Measurements from ENCODE around the gene BTBD10. TPM values are rescaled to one million over a fixed set of nuclear protein-coding genes. Genes with fewer than 3 reads are reported as not detected.
A peak's percentile ranks its signal among the peaks of the same experiment; 100 is the strongest.

Gene BTBD10
- total RNA-seq, 4 donors from 2014 or later, result 33.4 to 59.8 (median 48.7) TPM

- H3K4me3 ChIP-seq, result no peak overlapping the region
- H3K4me1 ChIP-seq, result peaks cover 0 to 8% (median 3%) of the 10 kb centered on the region in 4 donors
- H3K9me3 ChIP-seq, result no peaks in the 10 kb centered on the region
- no peak for DNase-seq (ENCODE audit: extremely low spot score)
- TF ChIP-seq EP300 (IDR thresholded peaks at IDR 0.05), result no peak
- TF ChIP-seq CTCF (IDR thresholded peaks at IDR 0.05), result no peak
- TF ChIP-seq POLR2A (IDR thresholded peaks at IDR 0.05; ENCODE audit: low read depth), result no peak
- TF ChIP-seq POLR2AphosphoS5 (IDR thresholded peaks at IDR 0.05), result no peak
- intact Hi-C loops (cut with DNase I), result no loop called here
- WGBS, result 87% methylated on average over 3 of the region's 3 CpGs
- no peak overlapping the region for H3K27ac ChIP-seq (replicated peaks in 1 of 4)
- H3K27me3 ChIP-seq, result no peaks in the 10 kb centered on the region
- H3K36me3 ChIP-seq, result peaks cover 32 to 89% (median 81%) of the 10 kb centered on the region in 4 donors
Measured at GRCh38 chr11:13382751-13383150, 80.3 kb downstream of the BTBD10 start.

- peaks cover 44 to 89% (median 84%) of the 10 kb centered on the region in 4 donors for H3K36me3 ChIP-seq
- H3K4me1 ChIP-seq, result peaks cover 0 to 8% (median 3%) of the 10 kb centered on the region in 4 donors
- no peak overlapping the region for H3K4me3 ChIP-seq
- intact Hi-C loops (cut with DNase I), result no loop called here
- no peak for TF ChIP-seq POLR2AphosphoS5 (IDR thresholded peaks at IDR 0.05)
- H3K9me3 ChIP-seq, result no peaks in the 10 kb centered on the region
- DNase-seq (ENCODE audit: extremely low spot score), result no peak
- no peaks in the 10 kb centered on the region for H3K27me3 ChIP-seq
- H3K27ac ChIP-seq (replicated peaks in 1 of 4), result no peak overlapping the region
- WGBS, result 95% methylated on average over 2 of the region's 2 CpGs
Measured at GRCh38 chr11:13380731-13381130, 82.3 kb downstream of the BTBD10 start.

GRCh38 chr11:13378316-13378715 lies 84.7 kb downstream of the BTBD10 start:
- peaks cover 60 to 100% (median 99%) of the 10 kb centered on the region in 4 donors for H3K36me3 ChIP-seq
- no peak overlapping the region for H3K4me3 ChIP-seq
- DNase-seq (ENCODE audit: extremely low spot score), result no peak
- H3K4me1 ChIP-seq, result no peaks in the 10 kb centered on the region
- no peaks in the 10 kb centered on the region for H3K27me3 ChIP-seq
- H3K9me3 ChIP-seq, result no peaks in the 10 kb centered on the region
- intact Hi-C loops (cut with DNase I), result no loop called here
- TF ChIP-seq POLR2AphosphoS5 (IDR thresholded peaks at IDR 0.05), result no peak
- 92% methylated on average over 2 of the region's 2 CpGs for WGBS
- H3K27ac ChIP-seq (replicated peaks in 1 of 4), result no peak overlapping the region

- DNase-seq (ENCODE audit: extremely low spot score), result no peak
- H3K36me3 ChIP-seq, result peaks cover 68 to 100% (median 100%) of the 10 kb centered on the region in 4 donors
- H3K27ac ChIP-seq (replicated peaks in 1 of 4), result no peak overlapping the region
- intact Hi-C loops (cut with DNase I), result no loop called here
- H3K4me3 ChIP-seq, result no peak overlapping the region
- 88% methylated on average over 8 of the region's 8 CpGs for WGBS
- TF ChIP-seq POLR2AphosphoS5 (IDR thresholded peaks at IDR 0.05) (peak in 1 of 2 donors; percentile 3), EP300 (IDR thresholded peaks at IDR 0.05) (no peak), POLR2A (IDR thresholded peaks at IDR 0.05; ENCODE audit: low read depth) (no peak), CTCF (IDR thresholded peaks at IDR 0.05) (no peak)
- H3K27me3 ChIP-seq, result no peaks in the 10 kb centered on the region
- no peaks in the 10 kb centered on the region for H3K4me1 ChIP-seq
- no peaks in the 10 kb centered on the region for H3K9me3 ChIP-seq
Measured at GRCh38 chr11:13376838-13377237, 86.2 kb downstream of the BTBD10 start.

- no peak for DNase-seq (ENCODE audit: extremely low spot score)
- Histone ChIP-seq H3K36me3 (peaks cover 68 to 100% (median 100%) of the 10 kb centered on the region in 4 donors), H3K9me3 (no peaks in the 10 kb centered on the region), H3K27ac (replicated peaks in 1 of 4) (no peak overlapping the region), H3K4me1 (no peaks in the 10 kb centered on the region), H3K4me3 (no peak overlapping the region), H3K27me3 (no peaks in the 10 kb centered on the region)
- 88% methylated on average over 4 of the region's 5 CpGs for WGBS
- TF ChIP-seq POLR2AphosphoS5 (IDR thresholded peaks at IDR 0.05) (peak in 1 of 2 donors; percentile 5), CTCF (IDR thresholded peaks at IDR 0.05) (no peak)
- intact Hi-C loops (cut with DNase I), result no loop called here
Measured at GRCh38 chr11:13376402-13376801, 86.6 kb downstream of the BTBD10 start.

GRCh38 chr11:13375798-13376197 lies 87.2 kb downstream of the BTBD10 start:
- DNase-seq (ENCODE audit: extremely low spot score), result no peak
- Histone ChIP-seq H3K27ac (replicated peaks in 1 of 4) (no peak overlapping the region), H3K9me3 (no peaks in the 10 kb centered on the region), H3K36me3 (peaks cover 68 to 100% (median 100%) of the 10 kb centered on the region in 4 donors), H3K4me3 (no peak overlapping the region), H3K4me1 (no peaks in the 10 kb centered on the region), H3K27me3 (no peaks in the 10 kb centered on the region)
- intact Hi-C loops (cut with DNase I), result no loop called here
- TF ChIP-seq POLR2AphosphoS5 (IDR thresholded peaks at IDR 0.05), result no peak
- no peak for TF ChIP-seq EP300 (IDR thresholded peaks at IDR 0.05)
- TF ChIP-seq CTCF (IDR thresholded peaks at IDR 0.05), result no peak
- no peak for TF ChIP-seq POLR2A (IDR thresholded peaks at IDR 0.05; ENCODE audit: low read depth)

Data from esophagus muscularis mucosa (tissue), 4 donors.